ENCODE measurements around the gene NEURL1B.

The NEURL1B gene

DNA sequence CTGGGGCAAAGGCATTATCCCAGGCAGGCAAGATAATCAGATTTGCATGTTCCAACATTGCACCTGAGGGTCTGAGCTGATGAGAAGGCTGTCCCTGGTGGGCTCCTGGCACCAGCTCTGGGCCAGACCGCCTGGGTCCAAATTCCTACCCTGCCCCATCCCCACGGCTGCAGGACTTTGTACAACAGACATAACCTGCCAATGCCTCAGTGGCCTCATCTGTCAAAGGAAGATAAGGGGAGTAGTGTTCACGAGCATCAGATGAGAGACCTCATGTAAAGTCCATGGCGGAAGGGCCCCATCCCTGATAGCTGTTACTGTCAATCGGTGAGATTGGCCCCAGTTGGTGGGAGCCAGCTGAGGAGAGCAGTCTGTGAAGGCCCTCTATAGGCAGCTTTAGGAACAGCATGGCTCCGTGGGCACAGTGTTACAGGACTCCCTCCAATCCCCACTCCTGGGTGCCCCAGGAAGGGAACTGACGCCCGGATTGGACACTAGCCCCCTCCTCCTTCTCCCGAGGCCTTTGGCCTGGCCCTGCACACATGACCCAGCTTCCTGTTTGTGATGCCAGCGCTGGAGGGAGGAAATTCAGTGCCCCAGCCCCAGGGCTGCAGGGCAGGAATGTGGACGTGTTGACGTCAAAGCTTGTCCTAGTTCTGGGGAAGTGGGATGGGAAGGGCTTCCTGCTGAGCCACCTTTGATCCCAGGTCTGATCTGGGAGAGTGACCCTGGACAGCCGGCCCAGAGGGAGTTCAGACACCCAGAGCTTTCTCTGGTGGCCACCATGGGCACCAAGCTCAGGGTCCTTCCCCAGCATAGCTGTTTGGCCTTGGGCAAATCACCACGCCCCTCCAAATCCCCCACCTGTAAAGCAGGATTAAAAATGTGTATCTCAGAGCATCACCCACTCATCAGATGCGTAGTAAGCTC lies 73.7 kb downstream of the NEURL1B start (continued):
- TF ChIP-seq ZNF692 (tag by site-specific recombination; IDR thresholded peaks at IDR 0.05) (no peak), ZNF302 (tag by site-specific recombination; IDR thresholded peaks at IDR 0.05; ENCODE audit: low read depth) (no peak), ZNF335 (tag by site-specific recombination; conservative IDR thresholded peaks at IDR 0.05) (no peak; the same call in 1 of the 2 replicates), ZBTB8A (tag by site-specific recombination; IDR thresholded peaks at IDR 0.05) (peak; percentile 43), ZSCAN30 (tag by site-specific recombination; IDR thresholded peaks at IDR 0.05) (0 out of 2 replicates have a peak, but pooled peaks have one; percentile 13), ZNF248 (tag by site-specific recombination; IDR thresholded peaks at IDR 0.05) (no peak), ZNF169 (tag by site-specific recombination; IDR thresholded peaks at IDR 0.05) (no peak), ZNF18 (tag by site-specific recombination; IDR thresholded peaks at IDR 0.05) (peak; percentile 27; the same call in 1 of the 2 replicates), ZNF707 (tag by site-specific recombination; IDR thresholded peaks at IDR 0.05) (no peak), ZNF404 (tag by site-specific recombination; IDR thresholded peaks at IDR 0.05) (no peak), ZNF664 (tag by site-specific recombination; IDR thresholded peaks at IDR 0.05) (no peak)
- TF ChIP-seq, protein P1, sequence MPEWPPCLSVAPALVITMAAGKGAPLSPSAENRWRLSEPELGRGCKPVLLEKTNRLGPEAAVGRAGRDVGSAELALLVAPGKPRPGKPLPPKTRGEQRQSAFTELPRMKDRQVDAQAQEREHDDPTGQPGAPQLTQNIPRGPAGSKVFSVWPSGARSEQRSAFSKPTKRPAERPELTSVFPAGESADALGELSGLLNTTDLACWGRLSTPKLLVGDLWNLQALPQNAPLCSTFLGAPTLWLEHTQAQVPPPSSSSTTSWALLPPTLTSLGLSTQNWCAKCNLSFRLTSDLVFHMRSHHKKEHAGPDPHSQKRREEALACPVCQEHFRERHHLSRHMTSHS (tag by site-specific recombination; IDR thresholded peaks at IDR 0.05), result no peak

- Histone ChIP-seq H3K9me3 (ENCODE audit: control insufficient read depth, insufficient read depth, low read depth, low read length) (no peaks in the 10 kb centered on the region), H3K4me3 (ENCODE audit: low read depth, low read length) (no peak overlapping the region), H3K27ac (ENCODE audit: extremely low read depth, low read depth, low read length) (no peak overlapping the region), H3K4me1 (ENCODE audit: control insufficient read depth, insufficient read depth, low read length) (no peaks in the 10 kb centered on the region), H3K36me3 (ENCODE audit: control insufficient read depth in 2 of 2, insufficient read depth in 1 of 2, low read length in 2 of 2) (no peaks in the 10 kb centered on the region)
- ChIA-PET POLR2A (interaction anchor here (0.6 to 4.2 kb wide), 6 partner anchors 49 to 613 kb away, joined by 3 to 45 read pairs (median 4); partner anchors contain the start of genes DUSP1 and STC2), CTCF (interaction anchor here (0.5 to 5.4 kb wide), 37 partner anchors 9 to 617 kb away, joined by 3 to 214 read pairs (median 6); partner anchors contain the start of genes DUSP1 and NKX2-5)
- TF ChIP-seq KLF16 (tag by site-specific recombination; IDR thresholded peaks at IDR 0.05) (no peak), ZXDB (tag by site-specific recombination; IDR thresholded peaks at IDR 0.05) (no peak), REST (tag by site-specific recombination; IDR thresholded peaks at IDR 0.05) (no peak), IKZF3 (tag by site-specific recombination; IDR thresholded peaks at IDR 0.05) (no peak), KLF7 (tag by site-specific recombination; IDR thresholded peaks at IDR 0.05; ENCODE audit: borderline replicate concordance) (no peak), ZNF843 (tag by site-specific recombination; IDR thresholded peaks at IDR 0.05) (no peak)
- TF ChIP-seq, protein P2, sequence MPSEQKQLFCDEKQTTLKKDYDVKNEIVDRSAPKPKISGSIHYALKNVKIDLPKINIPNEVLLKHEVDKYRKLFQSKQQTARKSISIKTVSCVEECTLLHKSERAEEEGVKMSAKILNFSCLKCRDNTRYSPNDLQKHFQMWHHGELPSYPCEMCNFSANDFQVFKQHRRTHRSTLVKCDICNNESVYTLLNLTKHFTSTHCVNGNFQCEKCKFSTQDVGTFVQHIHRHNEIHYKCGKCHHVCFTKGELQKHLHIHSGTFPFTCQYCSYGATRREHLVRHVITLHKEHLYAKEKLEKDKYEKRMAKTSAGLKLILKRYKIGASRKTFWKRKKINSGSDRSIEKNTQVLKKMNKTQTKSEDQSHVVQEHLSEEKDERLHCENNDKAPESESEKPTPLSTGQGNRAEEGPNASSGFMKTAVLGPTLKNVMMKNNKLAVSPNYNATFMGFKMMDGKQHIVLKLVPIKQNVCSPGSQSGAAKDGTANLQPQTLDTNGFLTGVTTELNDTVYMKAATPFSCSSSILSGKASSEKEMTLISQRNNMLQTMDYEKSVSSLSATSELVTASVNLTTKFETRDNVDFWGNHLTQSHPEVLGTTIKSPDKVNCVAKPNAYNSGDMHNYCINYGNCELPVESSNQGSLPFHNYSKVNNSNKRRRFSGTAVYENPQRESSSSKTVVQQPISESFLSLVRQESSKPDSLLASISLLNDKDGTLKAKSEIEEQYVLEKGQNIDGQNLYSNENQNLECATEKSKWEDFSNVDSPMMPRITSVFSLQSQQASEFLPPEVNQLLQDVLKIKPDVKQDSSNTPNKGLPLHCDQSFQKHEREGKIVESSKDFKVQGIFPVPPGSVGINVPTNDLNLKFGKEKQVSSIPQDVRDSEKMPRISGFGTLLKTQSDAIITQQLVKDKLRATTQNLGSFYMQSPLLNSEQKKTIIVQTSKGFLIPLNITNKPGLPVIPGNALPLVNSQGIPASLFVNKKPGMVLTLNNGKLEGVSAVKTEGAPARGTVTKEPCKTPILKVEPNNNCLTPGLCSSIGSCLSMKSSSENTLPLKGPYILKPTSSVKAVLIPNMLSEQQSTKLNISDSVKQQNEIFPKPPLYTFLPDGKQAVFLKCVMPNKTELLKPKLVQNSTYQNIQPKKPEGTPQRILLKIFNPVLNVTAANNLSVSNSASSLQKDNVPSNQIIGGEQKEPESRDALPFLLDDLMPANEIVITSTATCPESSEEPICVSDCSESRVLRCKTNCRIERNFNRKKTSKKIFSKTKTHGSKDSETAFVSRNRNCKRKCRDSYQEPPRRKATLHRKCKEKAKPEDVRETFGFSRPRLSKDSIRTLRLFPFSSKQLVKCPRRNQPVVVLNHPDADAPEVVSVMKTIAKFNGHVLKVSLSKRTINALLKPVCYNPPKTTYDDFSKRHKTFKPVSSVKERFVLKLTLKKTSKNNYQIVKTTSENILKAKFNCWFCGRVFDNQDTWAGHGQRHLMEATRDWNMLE (tag by site-specific recombination; conservative IDR thresholded peaks at IDR 0.05; ENCODE audit: low read depth), result no peak
- TF ChIP-seq, protein P3, sequence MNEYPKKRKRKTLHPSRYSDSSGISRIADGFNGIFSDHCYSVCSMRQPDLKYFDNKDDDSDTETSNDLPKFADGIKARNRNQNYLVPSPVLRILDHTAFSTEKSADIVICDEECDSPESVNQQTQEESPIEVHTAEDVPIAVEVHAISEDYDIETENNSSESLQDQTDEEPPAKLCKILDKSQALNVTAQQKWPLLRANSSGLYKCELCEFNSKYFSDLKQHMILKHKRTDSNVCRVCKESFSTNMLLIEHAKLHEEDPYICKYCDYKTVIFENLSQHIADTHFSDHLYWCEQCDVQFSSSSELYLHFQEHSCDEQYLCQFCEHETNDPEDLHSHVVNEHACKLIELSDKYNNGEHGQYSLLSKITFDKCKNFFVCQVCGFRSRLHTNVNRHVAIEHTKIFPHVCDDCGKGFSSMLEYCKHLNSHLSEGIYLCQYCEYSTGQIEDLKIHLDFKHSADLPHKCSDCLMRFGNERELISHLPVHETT (tag by site-specific recombination; IDR thresholded peaks at IDR 0.05), result no peak
- TF ChIP-seq, protein P1 (tag by site-specific recombination; IDR thresholded peaks at IDR 0.05), result no peak
These were observed 74.3 kb downstream of the NEURL1B start for GRCh38 chr5:172715421-172715780.
